CD4-positive, CD25-positive, alpha-beta regulatory T cell (primary cell): Measurements from ENCODE around the gene CTBS. TPM values are rescaled to one million over a fixed set of nuclear protein-coding genes. Genes with fewer than 3 reads are reported as not detected.

Experiments used
- ATAC-seq, 2 donors: fragments of 150-1000 bp; cut with Tn5 transposase; one replicate each; pipeline ENCODE4 v1.10.0; 2021; ENCODE audit warnings: low read depth in 2 of 2, moderate number of reproducible peaks in 2 of 2, moderate library complexity in 1 of 2
- DNase-seq, 3 donors: peaks; one replicate each; pipeline versions ENCODE4 v3.0.0 to v3.0.0-alpha.2; 2012 to 2022; ENCODE audit warnings: mixed read lengths in 1 of 3
- H3K27ac ChIP-seq: one replicate; pipeline ENCODE4 v1.7.0; 2013; ENCODE audit warnings: mild to moderate bottlenecking, low read length; ENCODE audit not compliant: insufficient read depth, poor library complexity, severe bottlenecking
- H3K27me3 ChIP-seq: one replicate; pipeline ENCODE4 v1.7.0; 2013; ENCODE audit warnings: low read length; ENCODE audit not compliant: control insufficient read depth, insufficient read depth
- H3K36me3 ChIP-seq: one replicate; pipeline ENCODE4 v1.7.0; 2013; ENCODE audit warnings: mild to moderate bottlenecking, low read length, moderate library complexity; ENCODE audit not compliant: control insufficient read depth, insufficient read depth
- H3K4me1 ChIP-seq: 2 replicates; pipeline ENCODE4 v1.7.0; 2013; ENCODE audit warnings: mild to moderate bottlenecking, low read length; ENCODE audit not compliant: insufficient read depth, control insufficient read depth, poor library complexity, severe bottlenecking
- H3K4me3 ChIP-seq: one replicate; pipeline ENCODE4 v1.7.0; 2013; ENCODE audit warnings: low read depth, mild to moderate bottlenecking, low read length, moderate library complexity
- H3K9me3 ChIP-seq, 2 experiments: 1 replicate in 1 of 2; 2 replicates in 1 of 2; pipeline ENCODE4 v1.7.0; 2013; ENCODE audit warnings: low read length in 2 of 2, mild to moderate bottlenecking in 1 of 2, moderate library complexity in 1 of 2; ENCODE audit not compliant: control insufficient read depth in 2 of 2
- H3K27ac Mint-ChIP-seq, 3 donors: one replicate each; pipeline ENCODE4 v1.8.0; 2020 to 2022; ENCODE audit warnings: mild to moderate bottlenecking in 3 of 3, mixed read lengths in 3 of 3, moderate library complexity in 2 of 3
- H3K27me3 Mint-ChIP-seq: one replicate; pipeline ENCODE4 v1.8.0; 2022; ENCODE audit warnings: mild to moderate bottlenecking, mixed read lengths
- H3K36me3 Mint-ChIP-seq: one replicate; pipeline ENCODE4 v1.8.0; 2020; ENCODE audit warnings: mixed read lengths
- H3K4me1 Mint-ChIP-seq, 4 donors: one replicate each; pipeline ENCODE4 v1.8.0; 2020 to 2022; ENCODE audit warnings: mixed read lengths in 4 of 4, mild to moderate bottlenecking in 1 of 4
- H3K4me3 Mint-ChIP-seq, 4 donors: one replicate each; pipeline ENCODE4 v1.8.0; 2020 to 2022; ENCODE audit warnings: mild to moderate bottlenecking in 4 of 4, mixed read lengths in 4 of 4, moderate library complexity in 3 of 4
- H3K9me3 Mint-ChIP-seq, 7 donors: one replicate each; pipeline ENCODE4 v1.8.0; 2020 to 2022; ENCODE audit warnings: mixed read lengths in 7 of 7, mild to moderate bottlenecking in 3 of 7, moderate library complexity in 2 of 7
- polyA plus RNA-seq, 4 donors: library from polyadenylated mRNA; unstranded; fragments of 300-500 nt; fragmentation: Illumina TruSeq; gene quantifications; one replicate each; pipeline ENCODE4 v1.2.3, GENCODE V29; 2021
- total RNA-seq: library from RNA; stranded (reverse); gene quantifications from one replicate; pipeline ENCODE4 v1.2.3, GENCODE V29; 2022

CTBS gene
- total and polyA plus RNA-seq, 5 donors from 2014 or later: 15.6 to 24.9 (median 22.1) TPM

- H3K27ac ChIP-seq: peak within 1 kb of the TSS; percentile 84
- no peaks in the 10 kb centered on the region for H3K9me3 ChIP-seq
- H3K36me3 ChIP-seq: no peaks in the 10 kb centered on the region
- H3K4me1 Mint-ChIP-seq: peaks cover 31 to 47% (median 39%) of the 10 kb centered on the region in 4 donors
- H3K9me3 Mint-ChIP-seq: peaks cover 0 to 3% (median 1%) of the 10 kb centered on the region in 7 donors
- DNase-seq: peak; percentile 95 to 97 (median 96)
- peak within 1 kb of the TSS; percentile 89 to 97 (median 96) for H3K27ac Mint-ChIP-seq
- peak within 1 kb of the TSS; percentile 98 for H3K4me3 ChIP-seq
- H3K4me3 Mint-ChIP-seq: peak within 1 kb of the TSS; percentile 96 to 100 (median 98)
- peaks cover 38% of the 10 kb centered on the region for H3K4me1 ChIP-seq
- no peaks in the 10 kb centered on the region for H3K36me3 Mint-ChIP-seq
- no peaks in the 10 kb centered on the region for H3K27me3 ChIP-seq
- ATAC-seq: peak; percentile 89 to 93
- H3K27me3 Mint-ChIP-seq: peaks cover 4% of the 10 kb centered on the region
These were observed 68.1 kb downstream of the CTBS start, which contains the start of the genes GNG5 and SPATA1 for GRCh38 chr1:84506002-84506728. Gene GNG5 (minus strand): TSS chr1:84506581. CDS start chr1:84506091, 490 bp downstream. Gene SPATA1 (plus strand): TSS chr1:84506386. CDS start chr1:84516360, 9,974 bp downstream.

DNA sequence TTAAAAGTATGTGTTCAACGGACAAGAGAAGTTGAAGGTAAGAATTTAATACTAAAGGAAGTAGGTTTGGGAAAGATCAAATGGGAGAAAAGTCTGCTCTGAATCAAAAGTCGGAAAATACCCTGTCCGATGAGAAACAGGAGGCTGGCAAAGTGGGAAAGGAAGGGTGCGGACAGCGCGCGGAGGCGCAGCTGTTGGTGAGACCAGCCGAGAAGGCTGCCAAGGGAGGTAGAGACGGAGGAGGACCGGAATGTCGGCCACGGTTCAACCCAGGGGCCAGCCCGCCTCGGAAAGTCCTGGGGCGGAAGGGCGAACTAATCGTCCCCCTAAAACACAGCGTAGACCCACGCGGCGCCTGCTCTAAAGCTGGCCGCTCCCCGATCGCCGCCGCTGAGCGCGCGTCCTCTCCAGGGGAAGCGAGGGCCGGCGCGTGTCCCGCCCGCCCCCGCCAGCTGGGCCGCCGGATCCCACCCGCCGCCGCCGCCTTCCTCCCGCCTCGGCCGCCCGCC lies 68.7 kb downstream of the CTBS start:
- peaks cover 38% of the 10 kb centered on the region for H3K4me1 ChIP-seq
- H3K4me3 ChIP-seq: peak overlapping the region; percentile 98
- H3K36me3 ChIP-seq: no peaks in the 10 kb centered on the region
- peaks cover 0 to 3% (median 1%) of the 10 kb centered on the region in 7 donors for H3K9me3 Mint-ChIP-seq
- H3K9me3 ChIP-seq: no peaks in the 10 kb centered on the region
- peaks cover 35 to 53% (median 45%) of the 10 kb centered on the region in 4 donors for H3K4me1 Mint-ChIP-seq
- ATAC-seq: peak; percentile 7 to 28
- peaks cover 4% of the 10 kb centered on the region for H3K27me3 Mint-ChIP-seq
- no peaks in the 10 kb centered on the region for H3K27me3 ChIP-seq
- peak overlapping the region; percentile 89 to 97 (median 96) for H3K27ac Mint-ChIP-seq
- H3K36me3 Mint-ChIP-seq: no peaks in the 10 kb centered on the region
- H3K4me3 Mint-ChIP-seq: peak overlapping the region; percentile 96 to 100 (median 98)
- no peak for DNase-seq
- peak overlapping the region; percentile 84 for H3K27ac ChIP-seq

- H3K27ac Mint-ChIP-seq: peak overlapping the region; percentile 85 to 96 (median 89)
- ATAC-seq: no peak
- Histone ChIP-seq H3K4me3 (peak overlapping the region; percentile 98), H3K9me3 (no peaks in the 10 kb centered on the region), H3K27ac (peak overlapping the region; percentile 84), H3K4me1 (peaks cover 38% of the 10 kb centered on the region), H3K36me3 (peaks cover 3% of the 10 kb centered on the region), H3K27me3 (no peaks in the 10 kb centered on the region)
- H3K36me3 Mint-ChIP-seq: no peaks in the 10 kb centered on the region
- H3K27me3 Mint-ChIP-seq: peaks cover 4% of the 10 kb centered on the region
- peaks cover 37 to 59% (median 49%) of the 10 kb centered on the region in 4 donors for H3K4me1 Mint-ChIP-seq
- peaks cover 0 to 3% (median 0%) of the 10 kb centered on the region in 7 donors for H3K9me3 Mint-ChIP-seq
- peak overlapping the region; percentile 96 to 100 (median 98) for H3K4me3 Mint-ChIP-seq
- peak in 2 of 3 donors; percentile 18 to 22 for DNase-seq
These were observed 69.4 kb downstream of the CTBS start for GRCh38 chr1:84504580-84505492.

DNA sequence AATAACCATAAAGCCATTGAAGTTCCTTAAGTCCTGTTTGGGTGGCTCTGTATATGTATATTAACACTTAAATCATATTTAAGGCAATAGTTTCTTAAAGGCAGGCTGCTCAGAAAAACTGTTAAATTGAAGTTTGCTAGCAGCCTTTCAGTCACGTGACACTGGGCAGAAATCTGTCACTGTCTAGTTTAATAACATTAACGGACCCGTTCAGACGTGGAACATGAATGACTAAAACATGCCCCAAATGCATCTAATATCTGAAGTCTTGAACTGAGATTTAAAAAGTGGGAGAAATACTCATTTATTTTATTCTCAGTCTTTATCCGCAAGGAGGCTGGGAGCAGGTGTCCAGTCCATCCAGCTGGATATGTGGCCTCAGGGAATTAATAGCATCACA lies 71.3 kb downstream of the CTBS start:
- no peak for ATAC-seq
- peak overlapping the region in 2 of 3 donors; percentile 50 to 89 for H3K27ac Mint-ChIP-seq
- Histone ChIP-seq H3K36me3 (peaks cover 18% of the 10 kb centered on the region), H3K27me3 (no peaks in the 10 kb centered on the region), H3K27ac (no peak overlapping the region), H3K9me3 (no peaks in the 10 kb centered on the region), H3K4me3 (peak overlapping the region; percentile 28), H3K4me1 (peaks cover 38% of the 10 kb centered on the region)
- peak overlapping the region in 3 of 4 donors; percentile 24 to 100 (median 72) for H3K4me3 Mint-ChIP-seq
- DNase-seq: no peak
- H3K36me3 Mint-ChIP-seq: peaks cover 6% of the 10 kb centered on the region
- H3K9me3 Mint-ChIP-seq: peaks cover 0 to 2% (median 0%) of the 10 kb centered on the region in 7 donors
- peaks cover 4% of the 10 kb centered on the region for H3K27me3 Mint-ChIP-seq
- peaks cover 42 to 65% (median 54%) of the 10 kb centered on the region in 4 donors for H3K4me1 Mint-ChIP-seq

Other genes starting within 250 kb of the CTBS start
- not detected for gene DNASE2B, start 176.0 kb downstream of the CTBS start, total RNA-seq
- not detected for gene DNASE2B, start 176.0 kb downstream of the CTBS start, polyA plus RNA-seq
- gene RPF1, start 95.2 kb downstream of the CTBS start, total RNA-seq: 46.8 TPM
- 10 to 100 TPM; 59.2 to 90.0 (median 69.3) TPM for gene RPF1, start 95.2 kb downstream of the CTBS start, polyA plus RNA-seq
- 2.4 TPM for gene SPATA1, start 68.1 kb downstream of the CTBS start, total RNA-seq
- gene SPATA1, start 68.1 kb downstream of the CTBS start, polyA plus RNA-seq: under 1 TPM in 1 of 4 donors, not detected in 3; 0.21 TPM
- gene GNG5, start 67.9 kb downstream of the CTBS start, total RNA-seq: 33.0 TPM
- gene GNG5, start 67.9 kb downstream of the CTBS start, polyA plus RNA-seq: 100 to 1,000 TPM; 207 to 318 (median 268) TPM
- 9.3 TPM for gene SSX2IP, start 116.0 kb upstream of the CTBS start, total RNA-seq
- gene SSX2IP, start 116.0 kb upstream of the CTBS start, polyA plus RNA-seq: 1 to 10 TPM; 1.5 to 3.9 (median 2.7) TPM